Activated T-cell treated with anti-CD3 and anti-CD28 coated beads, Interleukin-2, amount 50 U/mL, for 4 hours (primary cell): ENCODE data around the gene TBX2. TPM values are rescaled to one million over a fixed set of nuclear protein-coding genes. Genes with fewer than 3 reads are reported as not detected.
A peak's percentile ranks its signal among the peaks of the same experiment; 100 is the strongest.
"Not testable (repeated sequence)": the region's sequence is repeated elsewhere in the genome, so short reads cannot be mapped to it uniquely, and the experiment has no call there.

Experiments
- ATAC-seq, 2 donors: fragments of 200-7000 bp; cut with Tn5 transposase; one replicate each; pipeline ENCODE4 v1.10.0; 2021
- DNase-seq: peaks from one replicate; pipeline ENCODE4 v3.0.0-alpha.2; 2020
- H3K27me3 Mint-ChIP-seq: one replicate; pipeline ENCODE4 v1.8.0; 2021; ENCODE audit warnings: low read depth, mixed read lengths
- H3K36me3 Mint-ChIP-seq: one replicate; pipeline ENCODE4 v1.8.0; 2022; ENCODE audit warnings: mixed read lengths; ENCODE audit not compliant: insufficient read depth
- H3K4me1 Mint-ChIP-seq: one replicate; pipeline ENCODE4 v1.8.0; 2021; ENCODE audit warnings: low read depth, mixed read lengths
- H3K4me3 Mint-ChIP-seq: one replicate; pipeline ENCODE4 v1.8.0; 2021; ENCODE audit warnings: mild to moderate bottlenecking, moderate library complexity, mixed read lengths
- H3K9me3 Mint-ChIP-seq: one replicate; pipeline ENCODE4 v1.8.0; 2021; ENCODE audit warnings: mixed read lengths
- total RNA-seq, 3 donors: library from RNA; stranded (reverse); gene quantifications; one replicate each; pipeline ENCODE4 v1.2.1, GENCODE V29; 2021

Gene TBX2
- total RNA-seq, result under 1 TPM; 0.05 to 0.16 (median 0.15) TPM

DNA sequence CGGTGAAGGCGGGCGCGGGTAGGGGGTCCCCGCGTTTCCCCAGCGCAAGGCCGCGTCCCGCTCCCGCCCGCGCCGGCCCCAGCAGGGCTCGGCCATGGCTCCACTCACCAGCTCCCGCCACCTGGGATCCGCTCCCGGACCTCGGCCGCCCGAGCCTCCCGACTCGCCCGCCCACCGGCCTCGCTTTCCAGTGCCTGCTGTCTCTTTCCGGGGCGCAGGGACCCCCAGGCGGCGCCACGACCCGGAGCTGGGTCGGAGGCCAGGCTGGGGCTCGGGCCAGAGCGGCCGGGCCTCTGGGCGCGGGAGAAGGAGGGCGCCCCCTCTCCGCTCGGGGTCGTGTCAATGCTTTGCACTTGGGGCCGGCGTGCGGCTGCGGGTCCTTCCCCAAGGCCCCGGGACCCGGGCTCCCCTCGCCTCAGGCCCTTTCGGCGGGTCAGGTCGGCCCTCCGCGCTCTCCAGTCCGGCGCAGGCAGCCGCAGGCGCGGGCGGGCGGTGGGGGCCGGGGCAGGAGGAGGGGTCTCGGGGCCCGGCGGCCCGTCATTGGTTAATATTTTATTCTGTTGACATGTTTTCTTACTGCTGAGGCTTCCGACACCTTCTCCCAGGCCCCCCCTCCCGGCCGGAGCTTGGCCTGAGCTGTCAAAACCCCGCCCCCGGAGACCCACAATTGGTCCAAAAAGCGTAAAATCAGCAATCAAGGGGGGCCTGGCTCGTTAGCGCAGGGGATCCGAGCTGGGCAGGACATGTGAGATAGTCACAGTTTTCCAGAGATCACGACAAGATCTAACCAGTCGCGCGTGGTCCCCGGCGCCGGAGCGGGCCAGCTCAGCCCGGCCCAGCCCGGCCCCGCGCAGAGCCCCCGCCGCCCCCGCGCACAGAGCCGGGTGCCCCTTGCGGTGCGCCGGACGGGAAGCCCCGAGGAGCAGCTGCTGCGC, at the start of gene TBX2:
Gene TBX2 (plus strand): TSS at position 713 of the 935 bp plus-strand sequence. CDS start 334 bp downstream, outside the sequence.
- H3K9me3 Mint-ChIP-seq, result no peaks in the 10 kb centered on the region
- H3K4me3 Mint-ChIP-seq, result peak within 1 kb of the TSS; percentile 49
- ATAC-seq (no peak), DNase-seq (no peak)
- peaks cover 68% of the 10 kb centered on the region for H3K27me3 Mint-ChIP-seq
- H3K36me3 Mint-ChIP-seq, result no peaks in the 10 kb centered on the region
- H3K4me1 Mint-ChIP-seq, result peaks cover 46% of the 10 kb centered on the region

DNA sequence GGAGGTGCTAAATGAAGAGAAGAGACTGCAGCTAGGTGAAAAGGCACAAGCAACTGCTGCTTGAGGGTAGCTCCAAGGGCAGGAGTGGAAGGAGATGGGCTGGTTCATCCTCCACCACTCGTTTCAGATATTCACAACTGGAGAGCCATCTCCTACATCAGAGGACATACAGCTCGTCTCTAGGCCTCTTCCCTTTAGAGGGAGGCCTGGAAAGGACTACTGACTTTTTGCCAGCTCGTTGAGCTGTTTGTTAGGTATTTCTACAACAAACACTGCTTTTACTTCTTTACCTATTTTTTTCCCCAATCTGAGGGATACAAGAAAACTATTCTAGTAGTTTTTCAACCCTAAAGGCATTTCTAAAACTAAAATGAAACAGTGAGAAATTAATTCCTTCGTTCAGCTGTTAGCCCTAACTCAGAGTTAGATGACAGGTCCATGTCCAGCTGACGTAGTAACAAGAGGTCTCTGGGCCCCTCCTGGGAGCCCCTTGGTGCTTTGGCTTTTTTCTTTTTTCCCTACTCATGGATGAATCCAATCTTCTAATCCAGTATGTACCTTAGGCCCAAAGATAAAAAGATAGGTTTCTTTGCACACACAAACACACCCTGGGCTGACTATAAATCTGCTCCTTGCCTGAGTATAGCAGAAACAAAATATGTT, 47.8 kb upstream of the TBX2 start:
- Mint-ChIP-seq H3K27me3 (no peaks in the 10 kb centered on the region), H3K36me3 (no peaks in the 10 kb centered on the region), H3K9me3 (no peaks in the 10 kb centered on the region), H3K4me3 (no peak overlapping the region), H3K4me1 (no peaks in the 10 kb centered on the region)
- ATAC-seq (no peak), DNase-seq (no peak)

DNA sequence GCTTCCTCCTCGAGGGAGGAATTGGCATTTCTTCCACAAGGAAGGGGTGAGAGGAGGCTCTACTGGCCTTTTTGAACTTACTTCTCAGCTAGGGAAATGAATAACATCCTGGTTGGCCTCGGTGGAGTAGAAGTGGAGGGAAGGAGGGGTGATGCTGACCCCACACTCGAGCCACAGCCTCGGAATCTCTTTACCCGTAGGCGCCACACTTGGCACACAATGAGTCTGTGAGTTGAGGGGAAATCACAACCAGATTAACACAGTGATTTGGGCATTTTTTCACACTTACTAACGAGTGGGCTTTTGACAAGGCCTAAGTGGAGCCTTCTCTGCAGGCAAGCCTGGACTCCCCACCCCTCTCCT, 47.3 kb upstream of the TBX2 start:
- no peak for DNase-seq
- H3K27me3 Mint-ChIP-seq, result no peaks in the 10 kb centered on the region
- no peaks in the 10 kb centered on the region for H3K36me3 Mint-ChIP-seq
- no peaks in the 10 kb centered on the region for H3K9me3 Mint-ChIP-seq
- no peaks in the 10 kb centered on the region for H3K4me1 Mint-ChIP-seq
- ATAC-seq, result no peak
- H3K4me3 Mint-ChIP-seq, result no peak overlapping the region

DNA sequence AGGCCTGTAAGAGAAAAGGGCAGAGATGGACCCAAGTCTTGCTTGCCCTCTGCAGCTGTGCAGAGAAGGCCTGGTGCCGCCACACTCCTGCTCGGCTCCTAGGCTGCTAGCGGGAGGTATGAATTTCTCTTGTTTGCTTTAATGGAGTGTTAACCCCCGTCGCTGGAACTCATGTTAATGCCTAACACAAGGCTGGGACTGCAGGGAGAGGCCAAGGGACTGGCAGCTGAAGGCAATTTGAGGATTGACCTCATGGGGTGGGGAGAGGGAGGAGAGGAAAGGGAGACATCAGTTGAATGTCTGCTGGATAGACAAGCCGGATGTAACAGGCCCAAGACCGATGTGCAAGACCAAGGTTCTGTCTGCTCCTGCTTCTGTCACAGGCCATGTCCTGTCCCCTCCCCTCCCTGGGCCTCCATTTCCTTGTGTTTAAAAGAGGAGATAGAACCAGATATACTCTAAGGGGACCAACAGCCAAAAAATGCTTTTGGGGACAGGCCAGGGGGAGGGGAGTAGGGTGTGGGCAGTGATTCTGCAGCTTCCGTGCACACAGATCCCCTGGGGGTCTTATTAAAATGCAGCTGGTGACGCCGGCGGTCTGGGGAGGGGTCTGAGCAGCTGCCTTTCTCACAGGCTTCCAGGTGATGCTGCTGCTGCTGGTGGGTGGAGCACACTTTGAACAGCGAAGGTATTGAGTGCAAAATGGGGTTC, 46.7 kb upstream of the TBX2 start:
- no peaks in the 10 kb centered on the region for H3K36me3 Mint-ChIP-seq
- H3K4me3 Mint-ChIP-seq, result no peak overlapping the region
- no peak for DNase-seq
- no peaks in the 10 kb centered on the region for H3K4me1 Mint-ChIP-seq
- no peaks in the 10 kb centered on the region for H3K27me3 Mint-ChIP-seq
- no peak for ATAC-seq
- H3K9me3 Mint-ChIP-seq, result no peaks in the 10 kb centered on the region

DNA sequence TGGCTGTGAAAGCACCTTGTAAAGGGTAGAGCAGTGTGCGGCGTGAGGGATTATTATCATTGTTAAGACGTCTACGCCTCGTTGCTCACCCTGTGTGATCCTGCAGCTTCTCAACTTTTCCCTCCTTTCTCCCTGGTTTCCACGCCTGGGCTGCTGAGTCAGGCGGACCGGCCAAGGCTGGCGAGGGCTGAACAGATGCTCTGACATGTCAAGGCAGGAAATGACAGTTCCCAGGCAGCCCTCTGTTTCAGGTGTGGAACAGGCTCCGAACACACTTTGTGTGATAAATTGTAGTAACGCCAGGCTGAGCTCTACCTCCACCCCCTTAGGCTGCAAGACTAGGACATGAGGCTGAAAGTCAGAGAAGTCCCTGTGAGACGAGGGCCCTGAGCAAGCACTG, 46.0 kb upstream of the TBX2 start:
- ATAC-seq, result no peak
- H3K27me3 Mint-ChIP-seq, result no peaks in the 10 kb centered on the region

DNA sequence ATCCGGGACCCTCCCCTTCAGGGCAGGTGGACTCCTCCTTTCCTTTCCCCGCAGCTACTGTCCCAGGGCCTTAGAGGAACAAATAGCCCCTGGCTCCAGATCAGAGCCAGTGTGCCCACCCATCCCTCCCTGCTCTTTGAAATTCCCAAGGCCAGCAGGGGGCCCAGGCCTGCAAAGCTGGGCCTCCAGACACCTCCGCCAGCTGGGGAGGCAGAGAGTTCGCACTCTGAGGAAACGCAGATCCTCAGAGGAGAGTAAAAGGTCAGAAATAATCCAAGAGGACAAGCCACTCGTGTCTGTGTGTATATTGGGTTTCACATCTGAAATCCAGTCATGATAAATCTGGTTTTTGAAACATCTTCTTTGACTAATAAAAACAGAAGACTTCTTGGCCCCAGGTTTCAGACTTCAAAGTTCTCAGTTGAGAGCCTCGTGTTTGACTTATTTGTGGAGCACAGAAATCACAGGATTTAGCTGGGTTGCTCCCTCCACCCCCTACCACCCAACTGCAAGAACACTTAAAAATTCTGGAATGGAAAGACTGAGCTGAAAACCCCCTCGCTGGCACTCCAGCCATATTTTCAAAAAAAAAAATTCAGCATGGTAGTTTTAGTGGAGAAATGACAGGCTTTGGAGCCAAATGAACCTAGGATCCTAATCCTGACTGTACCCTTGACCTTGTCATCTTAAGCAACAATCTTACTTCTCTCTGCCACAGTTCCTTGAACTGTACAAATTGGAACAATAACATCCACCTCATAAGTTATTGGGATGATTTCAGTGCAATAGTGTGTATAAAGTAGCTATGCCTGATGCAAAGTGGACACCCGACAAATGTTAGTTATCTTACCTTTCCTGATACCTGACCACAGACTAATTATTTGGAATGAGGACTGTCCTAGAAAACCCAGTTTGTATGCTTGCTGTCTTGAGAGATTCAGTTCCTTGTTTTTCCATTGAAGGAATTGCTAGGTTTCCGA, 44.5 kb upstream of the TBX2 start:
- ATAC-seq (no peak), DNase-seq (no peak)
- Mint-ChIP-seq H3K4me3 (no peak overlapping the region), H3K4me1 (no peaks in the 10 kb centered on the region), H3K27me3 (no peaks in the 10 kb centered on the region), H3K9me3 (no peaks in the 10 kb centered on the region), H3K36me3 (no peaks in the 10 kb centered on the region)

More for the DNA sequence above, 46.0 kb upstream of the TBX2 start:
- Mint-ChIP-seq H3K4me1 (no peaks in the 10 kb centered on the region), H3K9me3 (no peaks in the 10 kb centered on the region), H3K36me3 (no peaks in the 10 kb centered on the region), H3K4me3 (no peak overlapping the region)
- no peak for DNase-seq

DNA sequence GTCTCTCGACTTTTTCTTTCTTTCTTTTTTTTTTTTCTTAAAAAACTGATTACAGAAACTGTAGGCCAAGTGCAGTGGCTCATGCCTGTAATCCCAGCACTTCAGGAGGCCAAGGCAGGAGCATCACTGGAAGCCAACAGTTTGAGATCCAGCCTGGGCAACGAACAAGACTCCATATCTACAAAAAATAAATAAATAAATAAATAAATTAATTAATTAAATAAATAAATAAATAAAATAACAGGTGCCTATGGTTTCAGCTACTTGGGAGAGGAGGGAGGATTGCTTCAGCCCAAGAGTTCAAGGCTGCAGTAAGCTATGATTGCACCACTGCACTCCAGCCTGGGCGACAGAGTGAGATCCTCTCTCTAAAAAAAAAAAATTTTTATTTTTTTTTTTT, 42.6 kb upstream of the TBX2 start:
- not testable (repeated sequence) for H3K27me3 Mint-ChIP-seq, H3K4me1 Mint-ChIP-seq, ATAC-seq, H3K4me3 Mint-ChIP-seq, H3K36me3 Mint-ChIP-seq, H3K9me3 Mint-ChIP-seq, DNase-seq

DNA sequence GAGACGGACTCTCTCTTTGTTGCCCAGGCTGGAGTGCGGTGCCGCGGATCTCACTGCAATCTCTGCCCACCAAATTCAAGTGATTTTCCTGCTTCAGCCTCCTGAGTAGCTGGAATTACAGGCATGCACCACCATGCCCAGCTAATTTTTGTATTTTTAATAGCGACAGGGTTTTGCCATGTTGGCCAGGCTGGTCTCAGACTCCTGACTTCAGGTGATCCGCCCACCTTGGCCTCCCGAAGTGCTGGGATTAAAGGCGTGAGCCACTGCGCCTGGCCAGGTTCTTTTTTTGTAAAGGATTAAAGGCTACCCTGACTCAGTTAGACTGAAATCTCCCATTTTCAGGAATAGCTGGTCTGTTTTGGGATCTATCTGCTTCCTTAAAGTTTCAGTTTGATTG, 40.1 kb upstream of the TBX2 start:
- H3K9me3 Mint-ChIP-seq, H3K36me3 Mint-ChIP-seq, ATAC-seq, H3K4me3 Mint-ChIP-seq, H3K27me3 Mint-ChIP-seq, DNase-seq, H3K4me1 Mint-ChIP-seq: not testable (repeated sequence)

DNA sequence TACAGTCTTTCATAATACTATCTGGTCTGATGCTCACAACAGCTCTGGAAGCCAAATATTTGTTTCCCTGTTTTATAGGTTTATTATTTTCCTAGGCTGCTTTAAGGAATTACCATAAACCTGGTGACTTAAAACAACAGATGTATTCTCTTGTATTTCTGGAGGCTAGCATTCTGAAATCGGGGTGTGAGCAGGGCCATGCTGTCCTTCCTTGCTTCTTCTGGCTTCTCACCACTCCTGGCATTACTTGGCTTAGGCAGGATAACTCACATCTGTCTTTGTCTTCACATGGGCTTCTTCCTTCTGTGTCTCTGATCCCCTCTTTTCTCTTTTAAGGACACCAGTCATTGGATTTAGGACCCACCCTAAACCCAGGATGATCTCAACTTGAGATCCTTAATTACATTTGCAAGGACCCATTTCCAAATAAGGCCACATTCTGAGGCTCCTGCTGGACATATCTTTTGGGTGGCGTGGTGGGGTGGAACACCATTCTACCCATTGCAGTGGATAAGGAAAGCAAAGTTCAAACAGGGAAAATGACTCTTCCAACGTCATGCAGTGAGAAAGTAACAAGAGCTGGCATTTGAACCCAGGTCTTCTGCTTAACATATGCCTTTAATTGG, 39.2 kb upstream of the TBX2 start:
- Mint-ChIP-seq H3K4me3 (no peak overlapping the region), H3K36me3 (no peaks in the 10 kb centered on the region), H3K27me3 (no peaks in the 10 kb centered on the region), H3K4me1 (no peaks in the 10 kb centered on the region), H3K9me3 (no peaks in the 10 kb centered on the region)
- ATAC-seq, result no peak
- no peak for DNase-seq

DNA sequence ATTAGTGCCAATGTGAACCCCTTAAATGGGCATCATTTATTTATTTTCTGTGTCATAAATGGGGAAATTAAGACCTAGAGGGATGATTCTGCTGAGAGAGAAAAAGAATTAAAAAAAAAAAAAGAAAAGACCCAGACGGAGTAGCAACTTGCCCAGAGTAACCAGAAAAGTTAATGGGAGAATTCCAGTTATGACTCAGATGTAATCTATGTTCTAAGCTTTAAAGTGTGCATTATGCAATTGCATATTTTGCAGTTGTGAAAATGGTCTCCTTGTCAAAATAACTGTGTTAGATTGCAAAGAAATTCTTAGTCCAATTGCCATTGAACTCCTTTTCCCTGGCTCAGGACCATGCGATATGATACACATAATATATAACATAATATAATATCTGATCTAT, 38.6 kb upstream of the TBX2 start:
- Mint-ChIP-seq H3K36me3 (no peaks in the 10 kb centered on the region), H3K27me3 (no peaks in the 10 kb centered on the region), H3K9me3 (no peaks in the 10 kb centered on the region), H3K4me3 (no peak overlapping the region), H3K4me1 (no peaks in the 10 kb centered on the region)
- ATAC-seq (no peak), DNase-seq (no peak)

DNA sequence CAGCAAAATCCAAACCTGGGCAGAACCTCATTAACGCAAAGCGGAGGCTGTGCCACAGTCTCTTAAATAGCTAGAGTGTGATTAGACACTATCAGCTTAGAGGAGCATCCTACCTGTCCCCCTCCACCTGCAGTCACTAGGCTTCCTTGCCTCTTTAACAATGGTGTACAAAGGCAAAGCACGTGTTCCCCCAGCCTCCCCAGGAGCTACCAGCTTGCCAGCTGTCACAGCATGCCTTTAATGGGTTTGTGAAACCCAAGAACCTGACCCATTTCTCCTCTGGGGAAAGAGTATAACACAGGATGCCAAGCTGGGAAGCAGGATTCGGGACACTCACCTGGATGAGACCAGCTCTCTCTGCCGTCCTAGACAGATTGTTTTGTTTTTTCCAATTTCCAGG, 37.2 kb upstream of the TBX2 start:
- H3K36me3 Mint-ChIP-seq, result no peaks in the 10 kb centered on the region
- no peaks in the 10 kb centered on the region for H3K27me3 Mint-ChIP-seq

DNA sequence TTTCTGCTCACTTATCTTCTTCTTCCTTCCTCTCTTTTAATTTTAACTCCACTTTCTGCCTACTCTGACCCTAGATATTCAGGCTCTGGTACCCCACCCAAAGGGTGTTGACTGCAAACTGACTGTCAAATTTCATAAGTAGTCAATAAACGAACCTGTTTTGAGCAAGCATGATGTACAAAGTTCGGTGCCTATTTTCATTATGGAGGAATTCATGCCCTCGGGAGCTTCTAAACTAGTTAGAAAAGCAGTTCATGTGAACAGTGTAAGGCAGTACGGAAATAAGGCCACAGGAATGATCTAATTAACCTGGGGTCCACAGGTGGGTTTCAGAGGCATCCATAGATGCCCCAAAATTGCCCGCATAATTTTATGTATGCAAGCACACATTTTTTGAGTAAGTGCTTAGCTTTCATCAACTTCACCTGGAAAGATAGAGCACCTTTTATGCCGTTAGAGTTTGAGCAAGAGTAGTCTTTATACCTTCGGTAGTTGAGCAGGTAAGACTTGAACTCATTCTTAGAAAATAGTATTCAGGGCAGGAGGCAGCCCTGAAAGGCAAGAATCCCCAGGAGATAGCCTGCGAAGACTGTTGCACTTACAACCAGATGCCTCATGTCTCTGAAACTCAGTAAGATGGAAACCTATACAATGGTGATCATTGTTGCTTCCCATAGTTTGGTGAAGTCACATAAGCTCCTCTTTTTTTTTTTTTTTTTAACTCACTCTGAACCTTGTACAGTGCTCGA, 36.6 kb upstream of the TBX2 start:
- Mint-ChIP-seq H3K36me3 (no peaks in the 10 kb centered on the region), H3K4me1 (no peaks in the 10 kb centered on the region), H3K9me3 (no peaks in the 10 kb centered on the region), H3K4me3 (no peak overlapping the region), H3K27me3 (no peaks in the 10 kb centered on the region)
- DNase-seq (no peak), ATAC-seq (no peak)

More for the DNA sequence above, 37.2 kb upstream of the TBX2 start:
- H3K4me1 Mint-ChIP-seq, result no peaks in the 10 kb centered on the region
- no peak for DNase-seq
- no peaks in the 10 kb centered on the region for H3K9me3 Mint-ChIP-seq
- no peak for ATAC-seq
- no peak overlapping the region for H3K4me3 Mint-ChIP-seq
